ENCODE measurements around the gene HEATR1.

The HEATR1 gene

GRCh38 chr1:236603991-236604904 is at the start of gene HEATR1:
HEATR1 (minus strand) TSS chr1:236604516; CDS start chr1:236604095, 421 bp downstream.
- Mint-ChIP-seq H3K9me3 (no peaks in the 10 kb centered on the region), H3K27ac (peak within 1 kb of the TSS; percentile 76), H3K4me1 (peaks cover 10% of the 10 kb centered on the region), H3K36me3 (peaks cover 2% of the 10 kb centered on the region), H3K4me3 (peak within 1 kb of the TSS; percentile 97), H3K27me3 (peaks cover 2% of the 10 kb centered on the region)
- DNase-seq (ENCODE audit: low spot score in 2 of 2) (peak; percentile 66 to 68), ATAC-seq (ENCODE audit: low read depth) (peak; percentile 86)

- Mint-ChIP-seq H3K4me1 (no peaks in the 10 kb centered on the region), H3K36me3 (no peaks in the 10 kb centered on the region), H3K27ac (no peak overlapping the region), H3K9me3 (no peaks in the 10 kb centered on the region), H3K27me3 (peaks cover 4% of the 10 kb centered on the region), H3K4me3 (no peak overlapping the region)
- ATAC-seq (ENCODE audit: low read depth) (no peak), DNase-seq (ENCODE audit: low spot score in 2 of 2) (no peak)
These were observed 40.8 kb upstream of the HEATR1 start for GRCh38 chr1:236645016-236645680.

GRCh38 chr1:236642763-236643162 is 38.4 kb upstream of the HEATR1 start:
- no peaks in the 10 kb centered on the region for H3K36me3 Mint-ChIP-seq
- ATAC-seq (ENCODE audit: low read depth): no peak
- no peaks in the 10 kb centered on the region for H3K4me1 Mint-ChIP-seq
- H3K4me3 Mint-ChIP-seq: no peak overlapping the region
- DNase-seq (ENCODE audit: low spot score in 2 of 2): no peak
- no peak overlapping the region for H3K27ac Mint-ChIP-seq
- H3K27me3 Mint-ChIP-seq: peaks cover 7% of the 10 kb centered on the region
- H3K9me3 Mint-ChIP-seq: no peaks in the 10 kb centered on the region

GRCh38 chr1:236639686-236640085 is 35.4 kb upstream of the HEATR1 start:
- no peaks in the 10 kb centered on the region for H3K9me3 Mint-ChIP-seq
- ATAC-seq (ENCODE audit: low read depth) (no peak), DNase-seq (ENCODE audit: low spot score in 2 of 2) (no peak)
- no peaks in the 10 kb centered on the region for H3K4me1 Mint-ChIP-seq
- H3K27ac Mint-ChIP-seq: no peak overlapping the region
- H3K4me3 Mint-ChIP-seq: no peak overlapping the region
- peaks cover 16% of the 10 kb centered on the region for H3K27me3 Mint-ChIP-seq
- H3K36me3 Mint-ChIP-seq: no peaks in the 10 kb centered on the region

GRCh38 chr1:236638945-236639344 is 34.6 kb upstream of the HEATR1 start:
- Mint-ChIP-seq H3K27ac (no peak overlapping the region), H3K4me3 (no peak overlapping the region), H3K27me3 (peaks cover 19% of the 10 kb centered on the region), H3K4me1 (no peaks in the 10 kb centered on the region), H3K9me3 (no peaks in the 10 kb centered on the region), H3K36me3 (no peaks in the 10 kb centered on the region)
- DNase-seq (ENCODE audit: low spot score in 2 of 2) (no peak), ATAC-seq (ENCODE audit: low read depth) (no peak)

GRCh38 chr1:236636017-236636416 is 31.7 kb upstream of the HEATR1 start:
- no peak overlapping the region for H3K27ac Mint-ChIP-seq
- ATAC-seq (ENCODE audit: low read depth): no peak
- peaks cover 27% of the 10 kb centered on the region for H3K27me3 Mint-ChIP-seq

GRCh38 chr1:236627727-236628408 is 23.6 kb upstream of the HEATR1 start:
- H3K9me3 Mint-ChIP-seq: peaks cover 5% of the 10 kb centered on the region
- H3K4me3 Mint-ChIP-seq: no peak overlapping the region
- ATAC-seq (ENCODE audit: low read depth) (no peak), DNase-seq (ENCODE audit: low spot score in 2 of 2) (no peak)
- no peaks in the 10 kb centered on the region for H3K4me1 Mint-ChIP-seq
- peaks cover 2% of the 10 kb centered on the region for H3K36me3 Mint-ChIP-seq
- H3K27ac Mint-ChIP-seq: no peak overlapping the region
- peaks cover 11% of the 10 kb centered on the region for H3K27me3 Mint-ChIP-seq

More at GRCh38 chr1:236636017-236636416, 31.7 kb upstream of the HEATR1 start:
- DNase-seq (ENCODE audit: low spot score in 2 of 2): no peak
- Mint-ChIP-seq H3K36me3 (peaks cover 7% of the 10 kb centered on the region), H3K9me3 (peaks cover 7% of the 10 kb centered on the region), H3K4me1 (no peaks in the 10 kb centered on the region), H3K4me3 (no peak overlapping the region)

GRCh38 chr1:236623371-236624166 is 19.3 kb upstream of the HEATR1 start:
- Mint-ChIP-seq H3K4me3 (no peak overlapping the region), H3K9me3 (peaks cover 12% of the 10 kb centered on the region), H3K36me3 (no peaks in the 10 kb centered on the region), H3K4me1 (no peaks in the 10 kb centered on the region), H3K27ac (no peak overlapping the region), H3K27me3 (peaks cover 15% of the 10 kb centered on the region)
- ATAC-seq (ENCODE audit: low read depth) (no peak), DNase-seq (ENCODE audit: low spot score in 2 of 2) (no peak)

GRCh38 chr1:236622407-236622806 is 18.1 kb upstream of the HEATR1 start:
- DNase-seq (ENCODE audit: low spot score in 2 of 2) (no peak), ATAC-seq (ENCODE audit: low read depth) (no peak)
- H3K27me3 Mint-ChIP-seq: peaks cover 11% of the 10 kb centered on the region
- no peak overlapping the region for H3K27ac Mint-ChIP-seq
- H3K4me1 Mint-ChIP-seq: no peaks in the 10 kb centered on the region
- H3K4me3 Mint-ChIP-seq: no peak overlapping the region
- H3K36me3 Mint-ChIP-seq: no peaks in the 10 kb centered on the region
- H3K9me3 Mint-ChIP-seq: peaks cover 12% of the 10 kb centered on the region

GRCh38 chr1:236619398-236619797 is 15.1 kb upstream of the HEATR1 start:
- H3K9me3 Mint-ChIP-seq: peaks cover 10% of the 10 kb centered on the region
- ATAC-seq (ENCODE audit: low read depth) (no peak), DNase-seq (ENCODE audit: low spot score in 2 of 2) (no peak)
- H3K4me3 Mint-ChIP-seq: no peak overlapping the region
- no peaks in the 10 kb centered on the region for H3K36me3 Mint-ChIP-seq
- H3K4me1 Mint-ChIP-seq: no peaks in the 10 kb centered on the region
- H3K27me3 Mint-ChIP-seq: peaks cover 19% of the 10 kb centered on the region
- no peak overlapping the region for H3K27ac Mint-ChIP-seq

GRCh38 chr1:236618507-236618906 is 14.2 kb upstream of the HEATR1 start:
- H3K4me1 Mint-ChIP-seq: no peaks in the 10 kb centered on the region
- H3K9me3 Mint-ChIP-seq: peaks cover 10% of the 10 kb centered on the region
- H3K27ac Mint-ChIP-seq: no peak overlapping the region
- H3K36me3 Mint-ChIP-seq: no peaks in the 10 kb centered on the region
- H3K27me3 Mint-ChIP-seq: peaks cover 18% of the 10 kb centered on the region
- no peak for DNase-seq (ENCODE audit: low spot score in 2 of 2)
- ATAC-seq (ENCODE audit: low read depth): no peak
- no peak overlapping the region for H3K4me3 Mint-ChIP-seq

- H3K27ac Mint-ChIP-seq: no peak overlapping the region
- no peak for ATAC-seq (ENCODE audit: low read depth)
- no peaks in the 10 kb centered on the region for H3K4me1 Mint-ChIP-seq
- no peak overlapping the region for H3K4me3 Mint-ChIP-seq
- H3K27me3 Mint-ChIP-seq: peaks cover 22% of the 10 kb centered on the region
- no peak for DNase-seq (ENCODE audit: low spot score in 2 of 2)
- peaks cover 3% of the 10 kb centered on the region for H3K36me3 Mint-ChIP-seq
- H3K9me3 Mint-ChIP-seq: peaks cover 4% of the 10 kb centered on the region
These were observed 11.3 kb upstream of the HEATR1 start for GRCh38 chr1:236615399-236616148.

GRCh38 chr1:236612349-236612748 is 8.0 kb upstream of the HEATR1 start:
- Mint-ChIP-seq H3K4me3 (no peak overlapping the region), H3K9me3 (peaks cover 4% of the 10 kb centered on the region), H3K36me3 (peaks cover 3% of the 10 kb centered on the region), H3K4me1 (no peaks in the 10 kb centered on the region), H3K27ac (no peak overlapping the region), H3K27me3 (peaks cover 22% of the 10 kb centered on the region)
- DNase-seq (ENCODE audit: low spot score in 2 of 2): no peak
- no peak for ATAC-seq (ENCODE audit: low read depth)
